KG1 (cell line): ENCODE data around the gene TMEM182.

Source experiments
- DNase-seq: peaks from one replicate; lab custom pipeline; 2025; lab: John Stamatoyannopoulos, UW

The TMEM182 gene, protein sequence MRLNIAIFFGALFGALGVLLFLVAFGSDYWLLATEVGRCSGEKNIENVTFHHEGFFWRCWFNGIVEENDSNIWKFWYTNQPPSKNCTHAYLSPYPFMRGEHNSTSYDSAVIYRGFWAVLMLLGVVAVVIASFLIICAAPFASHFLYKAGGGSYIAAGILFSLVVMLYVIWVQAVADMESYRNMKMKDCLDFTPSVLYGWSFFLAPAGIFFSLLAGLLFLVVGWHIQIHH

DNA sequence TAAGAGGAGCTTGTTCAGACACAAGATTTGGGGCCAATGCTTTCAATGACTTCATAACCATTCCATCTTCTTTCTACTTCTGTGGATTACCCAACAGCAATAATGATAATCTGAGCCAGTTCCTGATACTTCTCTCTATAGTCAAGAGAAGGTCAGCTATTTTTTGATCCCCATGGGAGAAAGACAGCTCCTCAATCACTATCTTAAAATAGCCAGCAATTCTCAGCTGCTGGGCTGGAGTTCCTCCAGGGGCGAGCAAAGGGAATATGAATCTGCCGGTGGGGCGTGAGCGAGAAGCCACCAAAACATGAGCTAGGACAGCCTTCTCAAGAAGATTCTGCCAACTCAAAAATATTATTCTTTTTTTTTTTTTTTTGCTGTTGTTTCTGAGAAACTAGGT is at the start of gene TMEM182:
Gene TMEM182 (plus strand): TSS at position 269 of the 400 bp plus-strand sequence. CDS start 187 bp downstream, outside the sequence.
- no peak for DNase-seq

DNA sequence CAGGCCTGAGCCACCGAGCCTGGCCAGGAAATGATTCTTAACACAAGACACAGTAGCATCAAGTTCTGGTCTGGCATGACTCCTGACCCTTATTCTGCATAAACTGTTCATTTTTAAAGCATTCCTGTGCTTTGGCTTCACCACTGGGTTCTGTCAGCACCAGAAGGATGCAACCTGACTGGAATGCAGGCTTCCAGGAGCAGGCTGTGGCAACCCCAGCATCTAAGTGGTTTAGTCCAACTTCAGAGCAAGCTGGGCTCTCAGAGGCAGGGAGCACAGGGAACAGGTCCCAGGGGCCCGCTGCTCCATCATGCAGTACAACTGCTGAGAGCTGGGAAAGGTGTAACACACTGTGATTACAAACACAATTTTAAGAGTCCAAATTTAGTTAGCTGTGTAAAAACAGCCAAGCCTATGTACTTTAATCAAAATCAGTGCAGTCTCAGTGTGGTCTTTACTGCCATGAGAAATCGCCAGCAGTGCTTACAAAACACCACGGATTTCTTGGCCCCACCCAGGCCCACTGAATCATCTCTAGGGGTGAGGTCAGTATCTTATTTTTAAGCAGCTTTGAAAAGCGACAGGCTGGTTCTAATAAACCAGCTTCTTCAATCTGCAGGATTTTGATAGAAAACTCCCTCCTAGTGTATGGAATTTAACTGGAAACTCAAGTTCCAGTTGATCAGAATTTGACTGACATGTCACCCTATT is 44.4 kb upstream of the TMEM182 start:
- no peak for DNase-seq

DNA sequence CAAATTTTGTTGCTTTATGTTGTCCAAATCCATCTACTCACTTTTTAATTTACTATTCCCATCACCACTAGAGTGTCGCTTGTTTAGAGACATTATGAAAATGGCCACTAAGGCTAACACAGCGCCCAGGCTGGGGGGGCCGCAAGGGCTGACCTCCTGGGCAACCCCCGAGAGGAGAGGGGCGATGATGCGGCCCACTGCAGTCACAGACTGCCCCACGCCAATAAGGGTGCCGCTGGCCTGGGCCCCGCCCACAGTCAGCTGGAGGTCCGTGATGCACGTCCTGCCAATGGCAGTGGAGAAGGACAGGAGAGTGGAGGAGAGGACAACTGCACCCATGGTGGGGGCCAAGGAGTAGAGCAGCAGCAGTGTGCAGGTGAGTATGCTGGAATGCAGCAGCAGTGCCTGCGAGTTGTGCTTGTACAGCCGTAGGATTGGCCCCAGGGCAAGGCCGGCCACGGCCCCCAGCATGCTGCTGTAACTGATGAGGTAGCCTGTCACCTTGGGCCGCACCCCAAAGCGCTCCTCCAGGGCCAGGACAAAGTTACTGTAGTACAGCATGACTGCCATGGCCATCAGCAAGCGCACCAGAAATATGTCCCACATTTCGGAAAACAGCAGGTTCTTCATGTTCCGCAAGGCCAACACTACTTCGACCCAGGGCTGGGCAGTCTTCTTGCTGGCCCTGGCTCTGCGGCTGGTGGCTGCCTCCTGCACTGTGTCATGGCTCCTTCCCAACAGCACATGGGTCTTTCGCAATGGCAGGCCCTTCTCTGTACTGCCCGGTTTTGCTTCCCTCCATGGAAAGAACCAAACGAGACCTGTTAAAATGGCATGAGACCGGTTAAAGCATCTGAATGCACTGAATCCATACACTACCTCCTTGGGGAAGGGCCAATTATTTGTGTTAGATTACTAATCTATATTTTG is 43.2 kb upstream of the TMEM182 start:
- no peak for DNase-seq

DNA sequence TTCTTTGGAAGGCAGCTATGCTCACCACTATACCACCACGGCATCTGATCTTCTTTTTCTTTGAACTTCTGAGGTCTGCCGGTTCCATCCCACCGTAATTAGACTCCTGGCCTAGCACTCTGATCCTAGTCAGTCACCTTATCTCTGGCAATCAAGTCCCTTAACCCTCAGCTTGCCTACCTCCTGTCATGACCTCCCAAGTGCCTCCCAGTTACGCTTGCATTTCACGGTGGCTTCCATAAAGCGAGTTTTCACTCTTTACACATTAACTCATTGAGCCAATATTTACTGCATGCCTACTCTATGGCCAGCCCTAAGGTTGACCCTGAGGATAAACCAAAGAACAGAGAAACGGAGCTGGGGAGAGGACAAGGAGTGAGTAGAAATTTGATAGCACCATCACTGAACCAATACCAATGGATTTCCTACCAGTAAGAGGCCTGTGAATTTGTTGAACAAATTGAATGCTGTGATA is 37.8 kb upstream of the TMEM182 start:
- DNase-seq: no peak

DNA sequence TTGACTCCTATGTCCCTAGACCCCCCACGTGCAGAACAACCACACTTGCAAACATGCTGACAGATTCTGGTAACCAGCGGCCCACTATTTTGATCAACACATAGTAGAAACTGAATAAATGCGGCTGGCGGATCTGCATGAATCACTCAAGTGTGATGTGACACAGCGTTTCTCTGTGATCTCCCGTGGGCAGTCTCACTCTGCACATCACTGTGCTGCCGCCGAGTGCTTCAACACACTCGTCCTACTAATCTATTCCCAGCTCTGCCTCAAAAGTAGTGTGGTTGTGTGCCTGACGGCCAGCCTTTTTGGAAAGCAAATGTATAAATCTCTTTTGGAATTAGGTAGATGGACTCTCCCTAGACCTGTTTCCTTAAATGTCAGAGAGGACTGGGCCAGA is 37.3 kb upstream of the TMEM182 start:
- DNase-seq: no peak

DNA sequence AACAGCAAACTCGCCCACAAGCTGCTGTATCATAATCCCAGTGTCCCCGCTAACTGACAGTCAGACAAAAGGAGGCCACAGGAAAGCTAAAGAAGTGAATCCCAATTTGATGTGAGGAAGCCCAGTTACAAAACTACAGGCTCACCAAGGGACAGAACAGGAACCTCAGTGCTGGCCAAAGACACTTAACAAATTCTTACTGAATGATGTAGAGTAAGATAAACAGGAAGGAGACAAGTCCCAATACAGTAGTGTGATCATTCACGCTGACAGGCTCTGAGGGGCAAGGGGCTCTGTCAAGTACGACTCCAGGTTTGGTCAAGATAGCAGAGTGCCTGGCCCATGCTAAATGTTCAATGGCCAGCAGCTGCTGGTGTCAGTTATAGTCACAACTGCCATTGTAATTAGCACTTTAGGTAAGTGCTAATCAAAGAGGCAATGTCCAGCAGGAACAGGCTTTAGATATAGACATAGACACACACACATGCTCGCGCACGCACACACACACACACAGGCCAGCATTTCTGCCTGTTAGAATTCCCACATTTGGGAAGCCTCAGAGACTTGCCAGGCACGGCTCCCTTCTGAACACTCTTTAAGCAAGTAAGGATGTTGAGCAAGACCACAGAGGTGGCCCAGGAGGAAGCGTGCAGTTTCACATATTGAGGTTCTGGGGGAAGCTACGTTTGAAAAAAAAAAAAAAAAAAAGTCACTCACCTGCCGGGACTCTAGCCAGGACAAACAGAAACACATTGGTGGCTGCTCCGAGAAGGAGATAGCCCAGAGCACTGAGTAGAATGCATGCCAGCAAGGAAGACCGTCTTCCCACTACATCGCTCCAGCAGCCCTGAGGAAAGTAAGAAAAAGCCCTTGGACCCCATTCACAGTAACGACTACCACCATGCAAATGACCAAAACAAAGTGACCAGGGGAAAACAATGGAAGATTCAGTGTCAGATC is 35.4 kb upstream of the TMEM182 start:
- DNase-seq: no peak

DNA sequence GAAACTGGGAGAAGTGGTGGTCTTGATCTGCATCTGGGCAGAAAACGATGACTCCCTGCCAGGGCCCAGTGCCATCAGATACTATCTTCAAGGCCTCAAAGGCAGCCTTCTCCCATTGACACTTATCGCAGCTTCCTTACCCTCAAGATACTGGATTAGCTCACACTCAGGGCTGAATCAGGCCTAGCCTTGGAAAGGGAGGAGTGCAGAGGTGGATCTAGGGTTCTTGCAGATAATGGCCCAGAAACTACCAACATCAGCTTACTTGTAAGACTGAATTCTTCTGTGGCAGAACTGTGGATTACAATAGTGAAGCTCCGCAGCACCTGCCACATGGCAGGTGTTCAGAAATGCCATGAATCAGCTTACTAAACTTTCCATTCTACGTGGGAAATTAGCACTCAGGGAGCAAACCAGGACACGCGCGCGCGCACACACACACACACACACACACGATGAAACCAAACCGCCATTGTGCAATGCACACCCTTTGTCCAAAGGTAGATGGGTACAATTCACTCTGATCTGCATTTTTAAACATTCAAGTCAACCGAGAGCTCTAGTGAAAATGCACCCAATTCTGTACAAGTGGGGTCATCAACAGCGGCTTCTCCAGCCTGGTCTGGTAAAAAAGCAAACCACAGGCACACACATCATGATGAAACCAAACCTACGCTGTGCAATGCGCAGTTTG is 26.3 kb upstream of the TMEM182 start:
- no peak for DNase-seq

DNA sequence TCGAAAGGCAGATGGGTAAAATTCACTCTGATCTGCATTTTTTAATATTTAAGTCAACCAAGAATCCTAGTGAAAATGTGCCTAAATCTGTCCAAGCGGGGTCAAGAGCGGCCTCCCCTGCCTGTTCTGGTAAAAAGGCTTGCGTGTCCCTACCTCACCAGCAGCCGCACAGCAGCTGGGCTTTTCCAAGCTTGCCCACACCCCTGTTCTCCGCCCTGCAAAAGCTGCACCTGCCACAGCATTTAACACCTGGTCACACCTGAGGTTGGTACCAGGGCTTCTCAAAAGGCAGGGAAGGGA is 25.8 kb upstream of the TMEM182 start:
- no peak for DNase-seq

DNA sequence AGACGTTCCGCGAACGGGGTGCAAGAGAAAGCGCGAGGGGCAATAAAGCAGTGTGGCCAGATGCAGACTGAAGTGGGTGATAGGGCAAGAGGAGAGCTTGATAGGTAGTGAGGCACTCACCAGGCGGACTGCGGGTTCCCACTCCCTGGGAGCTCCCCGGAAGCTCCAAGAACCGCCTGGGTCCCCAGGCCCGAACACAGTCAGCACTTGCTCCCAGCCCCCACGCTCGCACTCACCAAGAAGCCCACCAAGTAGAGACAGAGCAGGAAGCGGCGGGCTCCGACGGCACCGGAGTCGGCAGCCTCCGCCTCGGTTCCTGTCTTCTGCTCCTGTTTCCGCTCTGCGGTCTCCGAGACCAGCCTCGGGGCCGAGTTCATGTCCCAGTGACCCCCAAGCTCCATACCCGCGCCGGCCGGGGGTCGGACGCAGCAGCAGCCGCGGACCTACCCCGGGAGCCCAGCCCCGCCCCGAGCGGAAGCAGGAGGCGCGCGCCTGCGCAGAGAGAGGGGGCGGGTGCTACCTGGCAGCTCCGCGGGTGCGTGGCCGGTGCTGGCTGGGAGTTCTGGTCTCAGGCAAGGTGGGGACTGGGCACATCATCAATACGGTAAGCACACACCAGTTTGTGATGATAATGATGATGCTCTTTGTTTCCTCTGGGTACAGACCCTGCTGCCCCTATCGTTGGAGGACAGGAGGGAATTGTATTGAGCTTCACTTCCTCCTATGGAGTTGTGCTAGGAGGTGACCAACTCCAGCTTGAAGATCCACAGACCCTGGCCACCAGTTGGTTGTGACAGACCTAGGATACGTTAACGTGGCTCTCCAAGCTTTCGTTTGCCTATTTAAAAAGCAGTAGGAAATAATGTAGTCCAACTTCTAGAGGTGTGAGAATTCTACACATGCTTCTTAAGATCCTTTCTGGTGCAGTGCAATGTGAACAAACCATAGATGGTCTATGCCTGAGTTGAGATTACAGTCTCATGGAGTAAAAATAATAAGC is 25.1 kb upstream of the TMEM182 start:
- DNase-seq: peak; percentile 75

DNA sequence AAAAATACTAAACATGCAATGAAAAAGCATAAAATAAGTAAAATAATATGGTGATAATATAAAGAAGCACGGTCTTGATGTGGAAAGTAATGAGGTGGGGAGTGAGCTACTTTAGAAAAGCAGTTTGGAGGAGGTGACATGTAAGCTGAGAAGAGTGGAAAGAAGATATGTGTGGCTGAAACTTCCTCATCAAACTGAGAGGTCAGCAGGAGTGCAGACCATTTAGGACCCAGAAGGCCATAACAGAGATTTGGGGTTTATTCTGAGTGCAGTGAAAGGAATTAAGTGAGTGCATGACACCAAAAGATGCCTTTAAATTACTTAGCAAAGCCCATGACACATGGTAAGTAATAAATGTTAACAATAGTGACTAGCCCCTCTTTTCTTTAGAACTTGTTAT is 24.4 kb upstream of the TMEM182 start:
- DNase-seq: no peak

DNA sequence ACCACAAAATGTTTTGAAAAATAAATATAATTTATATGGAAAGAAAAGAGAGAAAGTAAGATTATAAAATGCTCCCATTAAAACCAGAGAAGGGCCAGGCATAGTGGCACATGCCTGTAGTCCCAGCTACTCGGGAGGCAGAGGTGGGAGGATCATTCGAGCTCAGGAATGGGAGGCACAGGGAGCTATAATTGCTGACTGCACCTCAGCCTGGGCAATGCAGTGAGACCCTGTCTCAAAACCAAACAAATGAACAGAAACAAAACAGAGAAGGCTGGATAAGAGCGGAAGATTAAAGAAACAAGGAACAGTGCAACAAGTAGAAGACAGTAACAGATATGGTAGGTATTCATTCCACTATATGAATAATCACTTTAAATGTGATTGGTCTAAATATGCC is 18.6 kb upstream of the TMEM182 start:
- no peak for DNase-seq

DNA sequence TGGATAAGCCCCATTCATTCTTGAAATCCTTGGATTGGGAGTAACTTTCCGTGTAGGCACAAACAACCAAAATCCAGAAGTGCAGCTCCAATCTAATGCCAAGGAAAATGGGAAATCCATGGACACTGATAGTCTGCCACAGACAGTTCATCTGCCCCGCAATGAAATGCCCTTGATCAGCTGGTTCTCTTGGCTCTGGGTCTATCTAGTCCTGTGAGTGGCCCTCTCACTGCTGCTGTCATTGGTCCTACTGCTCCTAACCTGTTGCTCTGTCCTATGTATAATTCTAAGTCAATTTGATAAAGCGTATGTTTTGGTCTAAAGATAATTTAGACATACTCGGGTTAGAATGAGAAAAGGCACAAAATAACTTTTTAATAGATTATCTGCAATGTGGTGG is 13.7 kb upstream of the TMEM182 start:
- no peak for DNase-seq

DNA sequence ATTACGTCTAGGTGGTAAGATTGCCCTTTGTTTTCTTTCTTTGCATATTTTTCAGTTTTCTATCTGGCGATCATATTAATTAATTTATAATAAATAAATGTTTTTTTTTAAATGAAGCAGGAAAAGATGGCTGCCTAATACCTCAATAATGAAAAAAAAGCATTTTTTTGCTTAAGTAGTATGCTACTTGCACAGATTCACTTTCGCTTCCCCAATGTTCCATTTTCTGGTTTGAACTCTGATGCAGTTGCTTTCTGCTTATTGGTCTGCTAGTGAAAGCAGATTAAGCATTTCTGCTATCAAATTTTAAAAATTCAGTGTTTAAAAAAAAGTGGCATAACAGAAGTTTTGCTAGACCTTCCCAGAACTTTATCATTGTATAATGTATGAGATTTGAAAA is 11.9 kb upstream of the TMEM182 start:
- no peak for DNase-seq

DNA sequence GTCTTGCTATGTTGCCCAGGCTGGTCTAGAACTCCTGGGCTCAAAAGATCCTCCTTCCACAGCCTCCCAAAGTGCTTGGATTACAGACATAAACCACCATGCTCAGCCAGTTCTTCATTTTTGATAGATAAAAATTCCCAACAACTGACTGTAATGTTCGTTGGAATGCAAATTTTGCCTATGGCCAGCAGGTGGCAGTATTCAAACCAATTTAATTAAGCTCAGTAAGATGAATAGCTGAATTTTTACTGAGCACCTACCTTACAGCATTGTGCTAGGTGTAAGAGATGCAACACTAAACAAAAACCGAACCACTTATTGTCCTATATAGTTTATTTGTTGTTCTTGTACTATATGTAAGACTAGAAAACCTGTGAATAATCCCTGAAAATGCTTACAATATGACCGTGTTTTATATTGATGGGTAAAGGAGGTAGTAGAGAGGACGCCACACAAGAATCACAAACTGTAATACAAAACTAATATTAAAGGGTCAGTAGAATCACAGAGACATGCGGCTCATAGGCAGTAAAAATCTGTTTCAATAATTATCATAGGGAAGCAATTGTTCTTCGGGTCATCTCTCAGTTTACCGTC is 8.2 kb upstream of the TMEM182 start:
- DNase-seq: peak; percentile 59

DNA sequence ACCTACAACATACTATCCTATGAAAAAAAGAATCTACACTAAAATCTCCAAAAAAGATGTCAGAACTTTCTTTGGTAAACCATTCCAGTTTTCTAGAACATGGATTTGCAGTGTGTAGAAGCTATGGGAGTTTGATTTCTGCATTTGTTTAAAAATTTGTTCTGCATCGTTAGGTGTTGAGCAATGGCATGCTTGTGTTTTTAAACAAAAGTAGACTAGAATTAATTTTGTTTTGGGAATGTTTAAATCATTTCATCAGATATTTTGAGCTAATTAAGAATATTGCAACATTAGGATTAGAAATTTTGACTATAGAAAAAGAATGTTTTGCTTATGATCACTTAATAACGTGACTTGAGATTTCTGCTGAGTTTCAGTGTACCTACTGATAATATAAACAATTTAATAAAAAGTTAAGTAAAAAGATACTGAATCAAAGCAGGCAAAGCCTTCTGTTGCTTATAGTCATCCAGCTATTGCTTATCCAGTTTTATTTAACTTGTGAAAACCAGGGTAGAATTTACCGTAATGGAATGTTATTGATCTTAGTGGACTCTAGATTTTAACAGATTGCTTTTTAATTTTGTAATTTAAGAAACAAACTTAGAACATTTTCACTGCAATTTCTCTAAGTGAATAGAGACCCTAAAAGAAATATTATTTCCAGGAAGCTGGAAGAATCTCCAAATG is 7.2 kb upstream of the TMEM182 start:
- no peak for DNase-seq

DNA sequence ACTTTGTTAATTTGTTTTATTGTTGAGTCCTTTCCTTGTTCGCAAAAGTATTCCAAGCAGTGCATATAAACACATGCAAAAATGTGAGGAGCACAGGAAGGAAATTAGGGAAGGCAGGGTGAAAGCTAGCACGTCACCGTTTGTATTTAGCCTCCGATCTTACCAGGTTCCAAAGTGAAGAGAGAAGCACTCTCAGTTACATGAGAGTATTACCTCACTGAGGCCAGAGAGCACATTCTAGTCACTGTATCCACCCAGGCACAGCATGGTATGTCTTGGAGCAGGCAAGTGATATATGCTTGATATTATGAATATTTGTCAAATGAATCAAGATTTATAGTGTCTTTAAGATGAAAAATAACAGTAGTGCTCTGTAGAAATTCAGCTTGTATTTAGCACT is 6.5 kb upstream of the TMEM182 start:
- no peak for DNase-seq

DNA sequence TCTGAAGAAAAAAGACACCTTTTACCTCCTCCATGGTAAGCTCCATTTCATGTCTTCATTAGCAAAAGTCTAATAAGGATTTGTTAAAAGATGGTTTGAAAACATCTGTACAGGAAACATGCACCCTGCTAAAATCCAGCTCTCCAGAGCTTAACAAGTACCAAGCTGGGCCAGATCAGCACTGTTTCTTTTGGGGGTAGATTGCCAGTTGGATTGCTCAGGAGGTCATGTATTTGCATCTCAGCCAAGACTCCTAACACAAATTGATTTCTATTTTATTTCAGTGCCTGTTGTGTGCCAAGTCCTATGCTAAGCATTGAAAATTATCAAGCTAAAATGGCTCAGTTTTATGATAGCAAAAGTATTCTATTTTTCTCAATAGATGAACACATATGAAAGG is 3.4 kb upstream of the TMEM182 start:
- DNase-seq: no peak

DNA sequence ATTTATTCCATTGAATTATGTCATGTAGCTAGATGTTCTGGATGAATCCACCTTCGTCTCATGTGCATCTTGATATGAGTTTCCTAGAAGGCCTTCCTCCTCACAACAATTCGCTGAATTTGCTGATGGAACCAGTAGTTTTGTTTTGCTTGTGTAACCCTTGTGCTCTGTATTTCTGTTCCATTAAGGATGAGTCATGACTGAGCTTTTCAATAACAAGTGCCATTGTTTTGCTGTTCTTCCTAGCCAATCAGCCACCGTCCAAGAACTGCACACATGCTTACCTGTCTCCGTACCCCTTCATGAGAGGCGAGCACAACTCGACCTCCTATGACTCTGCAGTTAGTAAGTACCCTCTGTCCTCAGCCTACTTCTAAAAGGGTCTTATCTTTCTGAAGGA is 2.3 kb downstream of the TMEM182 start:
- DNase-seq: no peak

DNA sequence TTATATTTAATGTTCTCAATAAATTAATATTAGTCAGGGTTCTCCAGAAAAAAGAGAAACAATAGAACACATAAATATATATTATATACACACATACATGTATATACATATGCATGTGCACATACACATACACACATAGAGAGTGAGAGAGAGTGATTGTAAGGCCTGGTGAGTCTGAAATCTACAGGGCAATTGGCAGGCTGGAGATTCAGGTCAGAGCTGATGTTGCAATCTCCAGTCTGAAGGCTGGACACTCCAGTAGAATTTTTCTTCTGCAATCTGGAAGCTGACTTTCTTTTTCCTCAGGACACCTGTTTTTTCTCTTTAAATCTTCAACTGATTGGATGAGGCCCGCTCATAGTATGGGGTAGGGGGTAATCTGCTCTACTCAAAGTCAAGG is 3.2 kb downstream of the TMEM182 start:
- no peak for DNase-seq
